Measurements from ENCODE around the gene MYH11. TPM values are rescaled to one million over a fixed set of nuclear protein-coding genes. Genes with fewer than 3 reads are reported as not detected.
"Not testable (repeated sequence)": the region's sequence is repeated elsewhere in the genome, so short reads cannot be mapped to it uniquely, and the experiment has no call there.

The MYH11 gene
- total RNA-seq, 4 donors from 2014 or later = 19.5 to 63.2 (median 24.6) TPM

GRCh38 chr16:15699819-15700218 is 157.0 kb downstream of the MYH11 start:
- intact Hi-C loops (cut with DNase I) = loop anchor here (10.0 kb wide), 1 partner anchor 275 kb away; no protein-coding TSS in a partner anchor
- no peak for TF ChIP-seq POLR2A (IDR thresholded peaks at IDR 0.05)
- TF ChIP-seq, protein P1, sequence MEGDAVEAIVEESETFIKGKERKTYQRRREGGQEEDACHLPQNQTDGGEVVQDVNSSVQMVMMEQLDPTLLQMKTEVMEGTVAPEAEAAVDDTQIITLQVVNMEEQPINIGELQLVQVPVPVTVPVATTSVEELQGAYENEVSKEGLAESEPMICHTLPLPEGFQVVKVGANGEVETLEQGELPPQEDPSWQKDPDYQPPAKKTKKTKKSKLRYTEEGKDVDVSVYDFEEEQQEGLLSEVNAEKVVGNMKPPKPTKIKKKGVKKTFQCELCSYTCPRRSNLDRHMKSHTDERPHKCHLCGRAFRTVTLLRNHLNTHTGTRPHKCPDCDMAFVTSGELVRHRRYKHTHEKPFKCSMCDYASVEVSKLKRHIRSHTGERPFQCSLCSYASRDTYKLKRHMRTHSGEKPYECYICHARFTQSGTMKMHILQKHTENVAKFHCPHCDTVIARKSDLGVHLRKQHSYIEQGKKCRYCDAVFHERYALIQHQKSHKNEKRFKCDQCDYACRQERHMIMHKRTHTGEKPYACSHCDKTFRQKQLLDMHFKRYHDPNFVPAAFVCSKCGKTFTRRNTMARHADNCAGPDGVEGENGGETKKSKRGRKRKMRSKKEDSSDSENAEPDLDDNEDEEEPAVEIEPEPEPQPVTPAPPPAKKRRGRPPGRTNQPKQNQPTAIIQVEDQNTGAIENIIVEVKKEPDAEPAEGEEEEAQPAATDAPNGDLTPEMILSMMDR (IDR thresholded peaks at IDR 0.05) = no peak
- WGBS, 2 donors = 93 to 97% methylated on average over 11 to 12 of the region's 12 CpGs
- Histone ChIP-seq H3K27ac (no peak overlapping the region), H3K9me3 (no peaks in the 10 kb centered on the region), H3K4me1 (no peaks in the 10 kb centered on the region), H3K27me3 (no peaks in the 10 kb centered on the region), H3K36me3 (peaks cover 13 to 44% of the 10 kb centered on the region in 2 donors), H3K4me3 (replicated peaks in 1 of 3) (no peak overlapping the region)
- DNase-seq = no peak

DNA sequence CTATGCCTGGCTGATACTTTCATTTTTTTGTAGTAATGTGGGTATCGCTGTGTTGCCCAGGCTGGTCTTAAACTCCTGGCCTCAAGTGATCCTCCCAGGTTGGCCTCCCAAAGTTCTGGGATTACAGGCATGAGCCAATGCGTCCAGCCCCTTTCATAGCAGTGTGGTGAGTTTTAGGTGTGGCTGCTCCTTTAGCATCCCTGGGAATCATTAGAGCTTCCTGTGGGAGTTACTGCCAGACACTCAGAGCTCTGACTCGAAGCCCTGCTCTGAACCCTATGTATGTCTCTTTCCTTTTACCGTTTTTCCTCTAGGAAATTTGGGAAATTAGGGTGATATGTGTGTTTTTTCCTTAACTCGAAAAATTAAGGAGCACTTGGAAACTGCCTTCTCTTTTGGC is 162.3 kb downstream of the MYH11 start:
- Histone ChIP-seq H3K4me1 (no peaks in the 10 kb centered on the region), H3K9me3 (no peaks in the 10 kb centered on the region), H3K27ac (no peak overlapping the region), H3K27me3 (no peaks in the 10 kb centered on the region), H3K36me3 (peaks cover 22 to 54% of the 10 kb centered on the region in 2 donors), H3K4me3 (replicated peaks in 1 of 3) (no peak overlapping the region)
- WGBS, 2 donors = 89 to 91% methylated on average over 5 of the region's 5 CpGs
- no peak for DNase-seq
- no peak for TF ChIP-seq POLR2A (IDR thresholded peaks at IDR 0.05)
- TF ChIP-seq, protein P1 (IDR thresholded peaks at IDR 0.05) = no peak
- intact Hi-C loops (cut with DNase I) = no loop called here

DNA sequence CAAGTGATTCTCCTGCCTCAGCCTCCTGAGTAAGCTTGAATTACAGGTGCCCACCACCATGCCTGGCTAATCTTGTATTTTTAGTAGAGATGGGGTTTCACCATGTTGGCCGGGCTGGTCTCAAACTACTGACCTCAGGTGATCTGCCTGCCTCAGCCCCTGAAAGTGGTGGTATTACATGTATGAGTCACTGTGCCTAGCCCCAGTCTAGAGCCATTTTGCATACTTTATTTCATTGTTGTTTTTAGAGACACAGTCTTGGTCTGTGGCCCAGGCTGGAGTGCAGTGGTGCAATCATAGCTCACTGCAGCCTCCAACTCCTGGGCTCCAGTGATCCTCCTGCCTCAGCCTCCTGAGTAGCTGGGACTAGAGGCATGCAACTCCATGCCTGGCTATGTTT is 164.3 kb downstream of the MYH11 start:
- H3K27me3 ChIP-seq; H3K4me3 ChIP-seq (replicated peaks in 1 of 3); H3K4me1 ChIP-seq; H3K27ac ChIP-seq; H3K9me3 ChIP-seq; intact Hi-C loops (cut with DNase I); DNase-seq: not testable (repeated sequence)
- H3K36me3 ChIP-seq = peaks cover 26 to 47% of the 10 kb centered on the region in 2 donors
- 91 to 100% methylated on average over 1 of the region's 1 CpG for WGBS, 2 donors

- no peak for DNase-seq
- Histone ChIP-seq H3K36me3 (peaks cover 29 to 37% of the 10 kb centered on the region in 2 donors), H3K9me3 (no peaks in the 10 kb centered on the region), H3K27me3 (no peaks in the 10 kb centered on the region), H3K4me3 (replicated peaks in 1 of 3) (no peak overlapping the region), H3K27ac (no peak overlapping the region), H3K4me1 (no peaks in the 10 kb centered on the region)
- intact Hi-C loops (cut with DNase I) = no loop called here
- WGBS, 2 donors = 95 to 97% methylated on average over 10 of the region's 10 CpGs
- TF ChIP-seq, protein P1 (IDR thresholded peaks at IDR 0.05) = no peak
- TF ChIP-seq POLR2A (IDR thresholded peaks at IDR 0.05) = no peak
Measured at GRCh38 chr16:15691046-15691445, 165.8 kb downstream of the MYH11 start.

- WGBS, 2 donors = 90 to 92% methylated on average over 3 of the region's 3 CpGs
- Histone ChIP-seq H3K4me1 (no peaks in the 10 kb centered on the region), H3K9me3 (no peaks in the 10 kb centered on the region), H3K27me3 (no peaks in the 10 kb centered on the region), H3K4me3 (replicated peaks in 1 of 3) (no peak overlapping the region), H3K36me3 (peaks cover 29 to 33% of the 10 kb centered on the region in 2 donors), H3K27ac (no peak overlapping the region)
- no peak for DNase-seq
- intact Hi-C loops (cut with DNase I) = no loop called here
- no peak for TF ChIP-seq POLR2A (IDR thresholded peaks at IDR 0.05)
- TF ChIP-seq, protein P1 (IDR thresholded peaks at IDR 0.05) = no peak
Measured at GRCh38 chr16:15690296-15690695, 166.5 kb downstream of the MYH11 start.

DNA sequence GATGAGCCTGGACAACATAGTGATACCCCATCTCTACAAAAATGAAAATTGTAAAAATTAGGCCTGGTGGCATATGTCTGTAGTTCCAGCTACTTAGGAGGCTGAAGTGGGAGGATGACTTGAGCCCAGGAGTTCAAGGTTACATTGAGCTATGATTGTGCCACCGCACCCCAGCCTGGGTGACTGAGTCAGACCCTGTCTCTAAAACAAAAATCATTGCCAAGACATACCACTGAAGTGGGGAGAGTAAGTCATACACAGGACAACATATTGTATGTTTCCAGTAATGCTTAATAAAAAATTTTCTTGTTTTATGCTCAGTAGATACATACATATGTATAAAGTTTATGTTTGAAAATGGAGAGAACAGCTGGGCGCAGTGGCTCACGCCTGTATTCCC is 167.5 kb downstream of the MYH11 start:
- no peak for TF ChIP-seq POLR2A (IDR thresholded peaks at IDR 0.05)
- TF ChIP-seq, protein P1 (IDR thresholded peaks at IDR 0.05) = no peak
- Histone ChIP-seq H3K27ac (no peak overlapping the region), H3K9me3 (no peaks in the 10 kb centered on the region), H3K4me3 (replicated peaks in 1 of 3) (no peak overlapping the region), H3K4me1 (no peaks in the 10 kb centered on the region), H3K36me3 (peaks cover 19 to 33% of the 10 kb centered on the region in 2 donors), H3K27me3 (no peaks in the 10 kb centered on the region)
- WGBS, 2 donors = 94 to 96% methylated on average over 3 of the region's 3 CpGs
- no peak for DNase-seq
- intact Hi-C loops (cut with DNase I) = no loop called here

Measured in thyroid gland (tissue), 4 donors.